GM10248 (cell line): ENCODE results near the gene NECTIN4.

Source experiments
- CTCF ChIA-PET: fragments of 300-600 bp; sonication (Branson Sonifier 250); formaldehyde crosslinking; extraction: SDS; loops from one replicate; lab custom pipeline; 2021; ENCODE audit warnings: antibody characterized with exemption; lab: Yijun Ruan, JAX
- POLR2A ChIA-PET: fragments of 350-650 bp; sonication (Branson Sonifier 250); formaldehyde crosslinking; extraction: SDS; loops from one replicate; lab custom pipeline; 2020; ENCODE audit warnings: antibody characterized with exemption; lab: Yijun Ruan, JAX
- DNase-seq: peaks from one replicate; pipeline ENCODE4 v3.0.0; 2012; ENCODE audit errors: extremely low spot score
- CTCF ChIP-seq: IDR thresholded peaks from 2 replicates; pipeline ENCODE4 v1.5.1; 2012; ENCODE audit warnings: mild to moderate bottlenecking, low read depth; ENCODE audit errors: extremely low read depth, missing control alignments, control extremely low read depth

The NECTIN4 gene

DNA sequence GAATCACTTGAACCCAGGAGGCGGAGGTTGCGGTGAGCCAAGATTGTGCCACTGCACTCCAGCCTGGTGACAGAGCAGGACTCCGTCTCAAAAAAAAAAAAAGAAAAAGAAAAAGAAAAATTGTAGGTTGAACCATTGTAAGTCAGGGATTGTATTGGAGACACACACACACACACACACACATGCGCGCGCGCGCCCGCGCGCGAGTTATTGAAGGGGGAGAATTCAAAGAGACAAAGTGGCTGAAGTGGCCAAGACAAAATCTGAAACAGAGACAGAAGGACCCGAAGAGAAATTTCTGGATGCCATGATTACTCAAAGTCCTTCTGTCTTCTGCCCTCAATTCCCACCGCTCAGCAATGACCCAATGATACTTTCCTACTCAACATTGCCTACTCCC, 5.1 kb upstream of the NECTIN4 start:
- no peak for TF ChIP-seq CTCF
- ChIA-PET POLR2A (no interaction called here), CTCF (interaction anchor here (1.1 to 8.2 kb wide), 4 partner anchors 11 to 97 kb away, joined by 4 to 137 read pairs (median 62); partner anchors contain the start of genes ARHGAP30 and USF1)
- DNase-seq = no peak

GRCh38 chr1:161092621-161093028, 3.3 kb upstream of the NECTIN4 start:
- no peak for TF ChIP-seq CTCF
- CTCF ChIA-PET = interaction anchor here (1.0 to 8.2 kb wide), 5 partner anchors 10 to 95 kb away, joined by 3 to 91 read pairs (median 3); no protein-coding TSS in a partner anchor
- DNase-seq = peak; percentile 64
- POLR2A ChIA-PET = no interaction called here

DNA sequence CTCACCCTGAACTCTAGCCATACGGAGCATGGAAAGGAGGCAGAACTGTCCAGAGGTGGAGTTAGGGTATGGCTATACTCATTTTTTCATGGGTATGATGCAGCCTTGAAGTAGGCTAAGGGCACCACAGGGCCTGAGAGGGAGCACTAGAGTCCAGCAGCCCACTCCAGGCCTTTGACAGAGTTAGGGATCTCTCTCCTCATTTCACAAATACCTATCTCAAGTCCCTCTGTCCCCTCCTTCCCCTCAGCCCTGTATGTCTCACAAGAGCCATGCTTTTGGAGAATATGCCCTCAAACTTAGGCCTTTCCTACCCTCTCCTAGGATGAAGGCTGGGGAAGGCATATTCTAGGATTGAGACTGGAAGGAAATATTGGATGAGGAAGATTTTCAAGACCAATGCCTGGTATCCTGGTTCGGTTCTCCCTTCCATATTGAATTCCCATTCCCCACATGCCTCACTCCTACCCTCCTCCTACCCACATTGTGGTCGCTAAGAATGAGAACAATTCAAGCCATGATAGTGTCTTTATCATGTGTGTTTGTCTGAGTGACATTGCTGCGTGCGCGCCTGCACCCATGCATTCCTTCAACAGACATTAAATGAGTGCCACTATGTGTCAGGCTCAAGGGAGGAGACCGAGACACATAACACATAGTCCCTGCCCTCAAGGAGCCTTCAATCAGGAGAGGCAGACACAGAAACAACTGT, 2.6 kb upstream of the NECTIN4 start:
- no peak for DNase-seq
- TF ChIP-seq CTCF = no peak
- ChIA-PET CTCF (interaction anchor here (2.0 to 8.2 kb wide), 2 partner anchors 9 to 21 kb away, joined by 10 to 91 read pairs; no protein-coding TSS in a partner anchor), POLR2A (no interaction called here)

DNA sequence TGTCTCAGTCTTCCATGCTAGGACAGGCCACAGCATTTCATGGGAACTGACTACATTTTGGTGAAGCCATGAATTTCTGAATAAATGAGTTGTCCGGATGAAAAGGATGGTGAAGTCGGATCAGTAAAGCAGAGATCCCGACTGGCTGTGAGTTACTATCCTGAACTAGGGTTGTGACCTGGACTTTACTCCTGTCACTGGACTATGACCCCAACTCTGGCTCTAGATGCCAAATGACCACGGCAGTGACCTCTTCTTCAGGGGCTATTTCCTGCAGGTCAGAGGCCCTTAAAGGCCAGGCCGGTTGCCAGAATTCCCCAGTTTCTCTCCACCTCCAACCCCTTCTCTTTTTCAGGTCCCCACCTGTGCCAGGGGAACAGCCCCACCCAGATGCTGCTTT, 1.7 kb upstream of the NECTIN4 start:
- no peak for TF ChIP-seq CTCF

DNA sequence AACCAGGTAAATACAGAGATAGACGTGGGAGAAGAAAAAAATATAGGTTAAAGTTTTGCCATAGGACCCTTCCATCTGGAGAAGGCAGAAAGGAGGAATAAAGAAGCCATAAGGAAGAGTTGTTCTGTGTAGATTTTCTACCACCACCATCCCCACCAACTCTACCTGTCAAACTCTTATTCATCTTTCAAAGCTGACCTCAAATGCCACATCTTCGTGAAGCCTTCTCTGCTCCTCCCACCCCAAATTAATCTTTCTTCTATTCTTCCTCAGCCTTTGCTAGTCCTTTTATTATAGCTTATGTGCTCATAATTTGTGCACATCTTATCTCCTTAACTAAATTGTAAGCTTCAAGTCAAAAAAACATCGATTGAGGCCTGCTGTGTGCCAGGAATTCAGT, 1.3 kb upstream of the NECTIN4 start:
- TF ChIP-seq CTCF = no peak
- POLR2A ChIA-PET = no interaction called here
- no peak for DNase-seq
- CTCF ChIA-PET = interaction anchor here (9.2 kb wide), 1 partner anchor 17 kb away, joined by 73 read pairs; the partner anchor contains the start of gene ARHGAP30

More for the DNA sequence above, 1.7 kb upstream of the NECTIN4 start:
- ChIA-PET POLR2A (no interaction called here), CTCF (no interaction called here)
- DNase-seq = no peak

- DNase-seq = no peak
- ChIA-PET CTCF (interaction anchor here (1.4 to 9.2 kb wide), 4 partner anchors 7 to 17 kb away, joined by 7 to 73 read pairs (median 12); partner anchors contain the start of genes ARHGAP30 and KLHDC9), POLR2A (no interaction called here)
- TF ChIP-seq CTCF = no peak
These were observed 580 bp upstream of the NECTIN4 start for GRCh38 chr1:161089938-161090337.
